Measurements from ENCODE around the gene FCRLA.
"Not testable (repeated sequence)": the region's sequence is repeated elsewhere in the genome, so short reads cannot be mapped to it uniquely, and the experiment has no call there.

The FCRLA gene

DNA sequence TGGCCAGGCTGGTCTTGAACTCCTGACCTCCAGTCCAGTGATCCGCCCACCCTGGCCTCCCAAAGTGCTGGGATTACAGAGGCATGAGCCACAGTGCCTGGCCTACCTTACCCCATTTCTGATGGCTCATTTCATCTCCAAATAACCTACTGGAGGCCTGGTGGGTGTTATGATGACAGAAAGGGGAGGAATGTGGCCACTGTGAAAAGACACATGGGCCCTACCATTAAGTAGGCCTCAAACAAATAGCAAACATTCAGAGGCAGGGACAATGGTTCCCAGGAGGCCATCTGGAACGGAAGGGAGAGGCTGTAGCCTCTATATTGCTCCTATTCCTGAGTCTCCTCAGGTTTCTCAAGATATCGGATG lies 932 bp upstream of the FCRLA start:
- DNase-seq: no peak

DNA sequence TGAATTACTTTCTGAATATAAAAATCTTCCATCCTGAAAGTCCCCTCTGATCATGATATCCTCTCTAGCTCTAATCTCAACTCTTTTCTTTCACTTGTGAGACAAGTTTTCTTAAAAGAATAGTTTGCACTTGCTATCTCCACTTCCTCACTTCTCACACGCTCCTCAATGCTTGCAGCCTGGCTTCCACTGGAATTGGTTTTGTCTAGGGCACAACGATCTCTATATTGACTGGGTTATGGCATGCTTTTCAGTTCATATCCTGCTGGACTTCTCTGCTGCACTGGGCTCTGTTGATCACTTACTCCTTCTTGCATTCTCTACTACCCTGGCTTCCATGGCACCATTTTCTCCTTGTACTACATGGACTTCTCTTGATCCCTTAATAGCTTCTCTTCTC lies 474 bp downstream of the FCRLA start:
- DNase-seq: no peak

- DNase-seq: no peak
Measured at GRCh38 chr1:161709373-161709772, 2.3 kb downstream of the FCRLA start.

- no peak for DNase-seq
Measured at GRCh38 chr1:161710560-161710959, 3.5 kb downstream of the FCRLA start.

DNA sequence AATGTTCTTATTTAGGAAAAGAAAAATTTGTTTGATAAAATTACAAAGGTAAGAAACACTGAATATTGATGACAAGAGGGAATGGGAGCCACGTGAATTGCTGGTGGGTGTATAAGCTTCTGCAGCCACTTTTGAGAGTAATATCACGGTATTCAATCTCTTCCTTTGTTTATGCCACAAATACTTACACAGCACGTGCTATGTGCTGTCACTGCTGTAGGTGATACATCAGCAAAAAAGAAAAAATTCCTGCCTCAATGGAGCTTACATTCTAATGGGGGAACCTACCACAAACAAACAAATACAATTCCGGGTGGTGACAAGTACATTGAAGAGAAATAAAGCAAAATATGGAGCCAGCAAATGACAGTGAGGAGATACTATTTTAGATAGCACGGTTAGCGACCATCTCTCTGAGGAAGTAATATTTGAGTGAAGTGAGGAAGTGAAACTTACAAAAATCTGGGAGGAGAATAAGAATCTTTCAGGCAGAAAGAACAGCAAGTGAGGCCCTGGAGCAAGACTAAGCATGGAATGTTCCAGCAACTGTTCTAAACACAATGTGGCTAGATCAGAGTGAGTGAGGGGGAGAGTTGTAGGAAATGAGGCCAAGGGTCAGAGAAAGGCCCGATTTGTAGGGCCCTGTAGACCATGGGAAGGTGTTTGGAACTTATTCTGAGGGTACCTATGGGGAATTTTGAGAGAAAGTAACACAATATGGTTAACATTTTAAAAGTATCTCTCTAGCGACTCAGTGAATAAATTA lies 11.7 kb downstream of the FCRLA start:
- no peak for DNase-seq

DNA sequence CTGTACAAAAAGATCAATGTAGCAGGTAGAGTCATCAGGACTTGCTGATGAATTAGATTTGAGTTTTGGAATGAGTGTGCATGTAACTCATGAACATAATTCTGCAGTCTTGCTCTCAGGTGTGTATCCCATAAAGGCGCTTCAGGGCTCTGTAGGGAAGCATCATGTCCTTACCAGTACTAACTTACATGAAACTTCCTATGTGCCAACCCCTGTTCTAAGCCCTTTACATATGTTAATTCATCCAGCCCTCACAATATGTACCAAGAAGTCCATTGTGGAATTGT lies 12.2 kb downstream of the FCRLA start:
- no peak for DNase-seq

- DNase-seq: no peak
Measured at GRCh38 chr1:161720422-161720821, 13.4 kb downstream of the FCRLA start.

GRCh38 chr1:161720956-161721737 lies 14.1 kb downstream of the FCRLA start, which contains the start of gene FCRLB:
FCRLB (plus strand) TSS chr1:161721544; CDS start chr1:161722673, 1,129 bp downstream.
- DNase-seq: no peak

- DNase-seq: no peak
Measured at GRCh38 chr1:161721738-161722343, 14.8 kb downstream of the FCRLA start.

DNA sequence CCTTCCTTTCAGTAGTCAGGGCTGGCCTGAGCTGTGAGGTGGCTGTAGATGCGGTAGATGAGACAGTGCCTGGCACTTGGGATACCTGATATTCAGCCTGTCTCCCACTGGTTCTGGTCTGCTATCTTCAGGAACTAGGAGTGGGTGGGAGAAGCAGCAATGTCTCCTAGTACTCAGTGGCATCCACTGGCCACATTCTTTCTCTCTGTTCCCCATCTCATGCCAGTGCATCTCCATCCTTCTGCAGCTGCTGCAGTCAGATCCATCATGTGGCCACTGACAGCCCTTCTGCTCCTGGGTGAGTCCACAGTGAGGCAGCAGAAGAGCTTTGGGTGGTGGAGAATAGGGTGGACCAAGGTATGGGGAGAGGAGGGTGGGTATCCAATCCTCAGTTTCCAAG lies 15.4 kb downstream of the FCRLA start:
- no peak for DNase-seq

DNA sequence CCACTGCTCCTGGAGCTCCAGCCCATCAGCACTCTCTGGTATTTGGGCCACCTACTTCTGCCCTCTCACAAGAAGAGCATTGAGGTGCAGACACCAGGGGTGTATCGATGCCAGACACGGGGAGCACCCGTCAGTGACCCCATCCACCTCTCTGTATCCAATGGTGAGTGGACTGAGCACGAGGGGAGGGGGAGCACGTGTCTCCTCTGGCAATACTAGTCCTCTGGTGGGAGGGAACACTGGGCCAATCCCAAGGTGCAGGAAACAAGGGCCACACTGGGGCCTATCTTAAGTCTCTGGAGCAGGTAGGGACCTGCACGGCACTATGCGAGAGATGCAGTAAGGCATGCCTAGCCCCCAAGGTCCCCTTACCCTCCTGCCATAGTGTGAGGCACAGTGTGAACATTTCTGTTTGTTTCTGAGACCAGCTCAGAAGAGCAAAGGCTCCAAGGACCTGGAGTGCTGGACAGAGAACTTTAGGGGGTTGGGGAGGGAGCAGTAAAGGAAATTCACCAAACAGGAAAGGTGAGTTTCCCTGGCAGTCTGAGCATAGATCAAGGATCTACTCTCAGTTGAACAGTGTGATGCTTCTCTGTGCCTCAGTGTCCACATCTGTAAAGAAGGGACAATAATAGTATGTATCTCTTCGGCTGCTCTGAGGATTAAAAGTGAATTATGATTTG lies 16.6 kb downstream of the FCRLA start:
- DNase-seq: no peak

GRCh38 chr1:161725258-161725907 lies 18.4 kb downstream of the FCRLA start:
- DNase-seq: not testable (repeated sequence)

DNA sequence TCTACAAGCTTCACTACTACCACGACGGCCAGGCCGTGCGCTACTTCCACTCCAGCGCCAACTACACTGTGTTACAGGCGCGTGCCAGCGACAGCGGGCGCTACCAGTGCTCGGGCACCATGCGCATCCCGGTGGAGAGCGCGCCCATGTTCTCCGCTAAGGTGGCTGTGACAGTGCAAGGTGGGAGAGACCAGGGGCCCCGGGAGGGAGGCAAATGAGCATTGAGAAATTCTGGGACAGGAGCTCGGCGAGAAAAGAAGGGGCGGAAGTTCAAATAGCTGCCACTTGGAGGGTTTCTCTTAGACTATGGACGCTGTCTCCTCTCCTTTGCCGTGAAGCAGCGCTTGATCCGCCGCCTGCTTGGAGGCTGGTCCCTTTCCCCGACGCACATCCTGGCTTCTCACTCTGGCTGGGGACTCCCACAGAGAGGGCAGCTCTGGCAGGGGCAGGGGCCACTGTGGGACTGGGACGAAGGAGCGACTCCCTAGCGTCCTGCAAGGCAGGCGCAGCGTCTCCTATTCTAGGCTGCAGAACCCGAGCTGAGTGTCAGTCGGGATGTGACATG lies 19.0 kb downstream of the FCRLA start:
- DNase-seq: peak; percentile 37

DNA sequence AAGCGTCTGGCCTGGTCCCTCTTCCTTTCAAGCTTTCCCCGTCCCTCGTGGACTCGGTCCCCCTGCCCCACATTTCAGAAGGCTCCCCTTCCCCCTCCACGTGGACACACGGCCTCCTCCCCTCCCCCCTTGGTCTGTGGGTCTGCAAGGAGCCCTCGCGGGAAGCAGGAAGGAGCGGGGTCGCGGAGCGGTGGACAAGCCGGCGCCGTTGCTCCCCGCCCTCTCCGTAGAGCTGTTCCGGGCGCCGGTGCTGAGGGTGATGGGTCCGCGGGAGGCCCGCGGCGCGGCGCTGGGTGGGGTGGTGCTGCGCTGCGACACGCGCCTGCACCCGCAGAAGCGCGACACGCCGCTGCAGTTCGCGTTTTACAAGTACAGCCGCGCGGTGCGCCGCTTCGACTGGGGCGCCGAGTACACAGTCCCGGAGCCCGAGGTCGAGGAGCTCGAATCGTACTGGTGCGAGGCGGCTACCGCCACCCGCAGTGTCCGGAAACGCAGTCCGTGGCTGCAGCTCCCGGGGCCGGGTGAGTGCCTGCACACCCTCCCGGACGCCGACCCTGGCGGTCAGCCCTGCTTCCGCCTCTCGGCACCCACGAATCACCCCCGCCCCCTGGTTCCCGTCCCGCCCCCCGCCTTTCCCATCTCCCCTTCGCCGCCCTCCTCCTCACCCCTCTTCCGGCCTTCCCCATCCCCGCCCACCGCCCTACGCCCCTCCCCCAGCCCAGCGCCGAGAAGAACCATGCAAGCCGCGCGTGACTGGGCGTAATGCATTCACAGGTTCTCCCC lies 19.6 kb downstream of the FCRLA start:
- peak; percentile 32 for DNase-seq

GRCh38 chr1:161727256-161727924 lies 20.4 kb downstream of the FCRLA start:
- no peak for DNase-seq

GRCh38 chr1:161728376-161729226 lies 21.6 kb downstream of the FCRLA start:
- DNase-seq: no peak

DNA sequence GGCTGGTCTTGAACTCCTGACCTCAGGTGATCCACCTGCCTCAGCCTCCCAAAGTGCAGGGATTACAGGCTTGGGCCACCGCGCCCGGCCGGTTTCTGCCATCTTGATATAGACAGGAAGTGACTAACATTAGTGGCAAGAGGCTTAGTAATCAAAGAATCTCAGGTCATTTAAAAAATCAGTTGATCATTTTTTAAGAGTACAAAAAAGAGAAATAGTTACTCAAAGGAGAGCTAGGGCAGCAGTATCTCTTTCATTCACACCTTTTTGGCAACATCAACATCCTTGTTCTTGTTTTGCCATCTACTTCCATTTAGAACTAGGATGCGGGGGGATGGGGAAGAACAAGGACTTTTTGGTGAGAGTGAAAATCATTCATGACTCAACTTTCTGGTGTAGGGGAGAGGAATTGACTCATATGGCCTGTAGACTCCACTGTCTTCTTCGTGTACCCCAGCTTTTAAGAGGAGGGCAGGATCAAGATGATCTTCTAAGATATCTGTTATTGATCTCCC lies 23.1 kb downstream of the FCRLA start:
- DNase-seq: no peak

- no peak for DNase-seq
Measured at GRCh38 chr1:161731241-161731640, 24.2 kb downstream of the FCRLA start.

DNA sequence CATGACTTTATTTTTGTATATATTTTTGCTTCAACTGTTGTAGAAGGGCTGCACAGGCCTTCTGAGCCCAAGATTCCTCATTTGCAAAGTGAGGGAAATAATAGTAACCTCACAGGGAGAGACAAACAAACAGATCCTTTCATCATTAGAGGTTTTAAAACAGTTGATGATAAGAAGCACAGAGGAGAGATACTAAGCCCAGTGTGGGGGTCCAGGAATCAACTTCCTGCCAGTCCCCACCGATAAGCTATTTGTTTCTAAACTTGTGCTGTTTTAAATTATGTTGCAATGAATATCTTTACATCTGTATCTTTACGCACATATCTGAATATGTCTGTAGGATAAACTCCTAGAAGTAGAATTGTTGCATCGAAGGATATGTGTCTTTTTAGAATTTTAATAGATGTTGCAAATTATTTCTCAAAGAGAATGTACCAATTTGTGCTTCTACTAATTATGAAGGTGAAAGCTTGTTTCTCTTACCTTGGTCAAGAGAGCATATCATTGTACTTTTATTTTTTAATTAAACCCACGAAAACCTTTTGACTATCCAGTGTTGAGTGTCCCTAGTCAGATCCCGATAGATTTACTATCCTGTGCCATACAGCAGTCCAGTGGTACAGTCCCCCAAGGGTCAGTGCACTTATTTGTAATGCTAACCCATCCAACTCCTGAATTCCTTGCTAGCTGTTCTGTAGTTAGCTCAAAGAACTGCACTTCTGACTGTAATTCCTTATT lies 25.1 kb downstream of the FCRLA start:
- no peak for DNase-seq
